RKO (cell line): ENCODE measurements around the gene EZH2.

ENCODE experiments used
- DNase-seq: peaks from one replicate; pipeline ENCODE4 v3.0.0-alpha.2; 2016; ENCODE audit warnings: low spot score

Gene EZH2

DNA sequence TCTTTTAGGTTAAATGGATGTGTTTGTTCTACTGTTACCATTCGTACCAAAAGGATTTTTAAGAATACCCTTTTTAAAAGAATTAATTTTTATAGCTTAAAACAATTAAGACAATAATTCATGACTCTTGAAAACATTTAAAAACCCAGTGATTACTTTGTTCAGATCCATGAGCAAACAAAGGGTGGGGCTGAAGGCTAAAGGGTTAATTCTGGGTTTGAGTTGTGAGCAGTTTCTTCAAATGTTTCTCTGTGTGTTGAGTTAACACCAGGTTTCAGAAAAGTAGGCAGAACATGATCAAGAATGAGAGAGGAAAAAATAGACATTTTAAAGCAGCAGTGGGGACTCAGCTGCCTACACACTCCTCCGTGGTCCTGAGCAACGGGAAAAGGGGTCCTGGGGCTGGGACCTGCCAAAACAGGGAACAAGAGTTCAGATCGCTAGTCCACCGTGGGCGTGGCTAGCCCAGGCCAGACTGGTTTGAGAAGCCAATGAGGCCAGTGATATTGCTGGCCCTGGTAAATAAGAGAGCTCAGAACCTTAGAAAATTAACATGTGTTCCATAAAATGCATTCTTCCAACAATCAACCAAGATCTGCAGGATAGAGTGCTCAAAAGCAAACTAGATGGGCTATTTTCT, 14.9 kb upstream of the EZH2 start:
- no peak for DNase-seq

GRCh38 chr7:148894591-148894990, 10.5 kb upstream of the EZH2 start:
- DNase-seq: no peak

DNA sequence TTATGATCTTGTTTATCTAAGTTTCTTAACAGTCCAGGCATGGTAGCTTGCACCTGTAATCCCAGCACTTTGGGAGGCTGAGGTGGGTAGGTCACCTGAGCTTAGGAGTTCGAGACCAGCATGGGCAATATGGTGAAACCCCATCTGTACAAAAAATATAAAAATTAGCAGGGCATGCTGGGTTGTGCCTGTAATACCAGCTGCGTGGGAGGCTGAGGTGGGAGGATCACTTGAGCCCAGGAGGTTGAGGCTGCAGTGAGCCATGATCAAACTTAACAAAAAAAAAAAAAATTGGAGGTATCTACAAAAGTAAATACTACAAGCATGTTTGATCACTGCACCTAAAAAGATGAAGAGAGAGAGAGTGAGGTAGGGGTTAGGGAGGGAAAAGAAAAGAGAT, 9.0 kb upstream of the EZH2 start:
- DNase-seq: no peak

DNA sequence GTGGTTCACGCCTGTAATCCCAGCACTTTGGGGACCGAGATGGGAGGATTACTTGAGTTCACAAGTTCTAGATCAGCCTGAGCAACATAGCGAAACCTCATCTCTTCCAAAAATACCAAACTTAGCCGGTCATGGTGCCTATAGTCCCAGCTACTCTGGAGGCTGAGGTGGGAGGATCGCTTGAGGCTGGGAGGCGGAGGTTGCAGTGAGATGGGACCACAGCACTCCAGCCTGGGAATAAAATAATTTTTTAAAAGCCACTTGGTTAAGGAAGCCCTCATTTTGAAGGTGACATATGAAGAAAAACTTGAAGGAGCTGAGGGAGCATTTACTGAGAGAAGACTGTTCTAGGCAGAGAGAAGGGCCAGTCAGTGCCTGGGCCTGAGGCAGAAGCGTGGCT, 4.2 kb upstream of the EZH2 start:
- DNase-seq: no peak

GRCh38 chr7:148886844-148887243, 2.8 kb upstream of the EZH2 start:
- DNase-seq: no peak

DNA sequence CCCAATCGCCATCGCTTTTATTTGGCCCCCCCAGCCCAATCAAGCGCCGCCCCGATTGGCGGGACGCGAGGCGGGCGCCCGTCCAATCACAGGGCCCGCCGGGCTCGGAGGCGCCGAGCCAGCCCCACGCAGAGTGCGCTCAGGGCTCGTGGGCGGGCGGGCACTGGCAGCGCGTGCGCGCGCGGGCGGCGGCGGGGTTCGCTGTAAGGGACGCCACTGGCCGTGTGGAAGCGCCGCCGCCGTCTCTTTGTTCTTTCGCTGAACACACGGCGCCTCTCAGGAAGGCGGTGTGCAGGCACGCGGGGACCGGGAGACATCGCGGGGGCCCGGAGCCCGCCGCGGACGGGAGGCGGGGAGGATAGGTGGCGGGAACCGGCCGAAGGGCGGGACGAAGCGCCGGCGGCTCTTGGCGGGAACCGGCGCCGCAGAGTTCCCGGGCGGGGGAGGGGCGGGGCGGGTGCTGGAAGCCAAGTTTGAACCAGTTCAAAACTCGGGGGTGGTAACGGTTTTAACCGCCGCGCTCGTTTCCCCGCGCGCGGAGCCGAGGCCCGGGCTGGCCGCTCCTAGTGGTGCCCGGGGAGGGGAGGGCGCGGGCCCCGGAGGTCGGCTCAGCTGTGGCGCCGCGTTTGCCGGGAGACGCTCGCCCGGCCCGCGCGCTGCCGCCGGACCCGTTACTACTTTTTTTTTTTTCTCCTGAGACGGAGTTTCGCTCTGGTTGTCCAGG, 370 bp upstream of the EZH2 start:
- peak; percentile 95 for DNase-seq

- DNase-seq: peak; percentile 25
Measured at GRCh38 chr7:148883266-148884048, 634 bp downstream of the EZH2 start.

DNA sequence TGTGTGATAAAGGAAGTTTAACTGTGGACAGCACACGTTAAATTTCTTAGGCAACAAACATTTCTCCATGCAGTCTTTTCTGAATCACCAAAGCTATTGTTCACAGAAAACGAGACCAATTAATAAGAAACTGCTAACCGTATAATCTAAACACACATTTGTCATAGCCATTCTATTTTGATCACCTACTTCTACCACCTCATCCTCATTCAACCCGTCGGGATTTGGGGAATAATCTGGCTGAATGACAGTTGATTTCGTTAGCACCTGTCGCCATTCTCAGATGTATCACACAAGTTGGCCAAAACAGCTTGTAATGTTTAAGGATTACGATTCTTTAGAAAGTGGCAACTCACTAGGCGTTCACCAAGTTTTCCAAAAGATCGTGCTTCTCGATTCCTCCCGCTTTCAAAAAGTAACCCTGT, 1.2 kb downstream of the EZH2 start:
- peak; percentile 60 for DNase-seq

DNA sequence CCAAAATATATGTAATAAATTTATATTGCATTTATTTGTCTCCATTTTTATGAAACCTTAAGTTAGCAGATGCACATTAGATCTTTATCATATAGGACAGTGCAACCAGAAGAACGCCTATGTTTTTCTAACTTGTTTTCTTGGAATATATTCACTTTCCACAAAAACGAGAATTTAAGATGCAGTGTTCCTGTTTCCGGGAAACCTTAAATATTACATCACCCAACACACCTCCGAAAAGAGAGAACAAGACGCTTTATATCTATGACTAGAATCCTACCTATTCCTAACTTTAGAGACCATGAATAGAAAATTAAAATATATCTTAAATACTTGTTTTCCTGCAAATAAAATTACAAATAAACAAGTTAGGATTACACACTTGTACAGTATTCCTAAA, 1.9 kb downstream of the EZH2 start:
- DNase-seq: peak; percentile 37

DNA sequence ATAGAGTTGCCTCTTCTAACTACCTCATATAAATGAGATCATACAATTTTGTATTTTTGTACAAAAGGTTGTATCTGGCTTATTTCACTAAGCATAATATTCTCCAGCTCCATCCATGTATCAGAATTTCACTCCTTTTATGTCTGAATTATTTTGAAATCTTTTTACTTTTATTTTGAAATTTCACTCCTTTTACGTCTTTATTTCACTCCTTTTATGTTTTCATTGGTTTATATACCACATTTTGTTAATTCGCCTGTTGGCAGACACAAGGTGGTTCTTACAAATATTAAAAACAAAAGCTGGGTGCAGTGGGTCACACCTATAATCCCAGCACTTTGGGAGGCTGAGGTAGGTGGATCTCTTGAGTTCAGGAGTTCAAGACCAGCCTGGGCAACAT, 5.8 kb downstream of the EZH2 start:
- no peak for DNase-seq

- DNase-seq: no peak
Measured at GRCh38 chr7:148877517-148877916, 6.6 kb downstream of the EZH2 start.

GRCh38 chr7:148872188-148872587, 11.9 kb downstream of the EZH2 start:
- no peak for DNase-seq

- no peak for DNase-seq
Measured at GRCh38 chr7:148871551-148871950, 12.5 kb downstream of the EZH2 start.

GRCh38 chr7:148871030-148871429, 13.1 kb downstream of the EZH2 start:
- no peak for DNase-seq

- no peak for DNase-seq
Measured at GRCh38 chr7:148868378-148868674, 15.8 kb downstream of the EZH2 start.

DNA sequence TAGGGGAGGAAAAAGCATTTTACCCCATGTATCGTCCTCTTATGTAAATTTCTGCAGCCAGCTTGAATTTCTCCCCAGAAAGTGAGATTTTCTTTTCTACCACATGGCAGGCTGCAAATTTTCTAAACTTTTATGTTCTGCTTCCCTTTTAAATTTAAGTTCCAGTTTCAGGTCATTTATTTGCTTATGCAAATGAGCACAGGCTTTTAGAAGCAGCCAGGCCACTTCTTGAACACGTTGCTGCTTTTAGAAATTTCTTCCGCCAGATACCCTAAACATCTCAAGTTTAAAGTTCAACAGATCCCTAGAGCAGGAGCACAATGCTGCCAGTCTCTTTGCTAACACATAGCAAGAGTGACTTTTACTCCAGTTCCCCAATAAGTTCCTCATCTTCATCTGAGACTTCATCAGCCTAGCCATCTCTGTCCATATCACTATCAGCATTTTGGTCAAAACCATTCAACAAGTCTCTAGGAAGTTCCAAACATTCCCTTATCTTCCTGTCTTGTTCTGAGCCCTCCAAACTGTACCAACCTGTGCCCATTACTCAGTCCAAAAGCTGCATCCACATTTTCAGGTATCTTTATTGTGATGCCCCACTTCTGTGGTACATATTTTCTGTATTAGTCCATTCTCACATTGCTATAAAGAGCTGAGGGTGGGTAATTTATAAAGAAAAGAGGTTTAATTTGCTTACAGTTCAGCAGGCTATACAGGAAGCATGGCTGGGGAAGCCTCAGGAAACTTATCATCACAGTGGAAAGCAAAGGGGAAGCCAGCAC, 16.3 kb downstream of the EZH2 start:
- DNase-seq: no peak

- no peak for DNase-seq
Measured at GRCh38 chr7:148866362-148866761, 17.7 kb downstream of the EZH2 start.

- no peak for DNase-seq
Measured at GRCh38 chr7:148865283-148865682, 18.8 kb downstream of the EZH2 start.

DNA sequence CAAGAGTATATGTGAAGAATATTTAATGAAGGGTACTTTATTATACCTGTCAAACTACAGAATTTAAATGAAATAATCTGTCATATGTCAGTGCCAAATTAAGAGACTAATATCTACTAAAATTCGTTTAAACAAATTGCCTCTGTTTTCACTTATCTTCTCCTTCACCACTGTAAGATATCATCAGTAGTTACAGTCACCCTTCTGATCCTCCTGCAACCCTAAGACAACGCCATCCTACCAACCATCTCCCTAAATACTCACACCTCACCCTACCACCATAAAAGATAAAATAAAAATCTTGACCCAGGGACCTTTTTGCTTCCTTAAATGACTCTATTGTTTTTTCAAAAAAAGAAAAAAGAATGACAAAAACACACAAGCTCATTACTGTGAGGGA, 20.8 kb downstream of the EZH2 start:
- no peak for DNase-seq

- no peak for DNase-seq
Measured at GRCh38 chr7:148862481-148862880, 21.6 kb downstream of the EZH2 start.

DNA sequence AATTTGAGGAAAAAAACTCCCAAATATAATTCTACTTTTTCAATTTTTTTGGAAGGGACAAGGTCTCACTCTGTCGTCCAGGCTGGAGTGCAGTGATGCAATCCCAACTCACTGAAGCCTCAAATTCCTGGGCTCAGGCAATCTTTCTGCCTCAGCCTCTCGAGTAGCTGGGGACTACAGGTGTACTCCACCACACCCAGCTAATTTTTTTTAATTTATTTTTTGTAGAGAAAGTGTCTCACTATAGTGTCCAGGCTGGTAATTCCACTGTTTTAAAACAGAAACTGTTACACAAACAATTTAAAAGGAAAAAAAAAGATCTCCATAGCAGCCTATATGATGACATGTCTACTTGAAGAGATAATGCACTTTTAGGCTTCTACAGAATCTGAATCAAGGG, 25.6 kb downstream of the EZH2 start:
- no peak for DNase-seq

- DNase-seq: no peak
Measured at GRCh38 chr7:148856891-148857290, 27.2 kb downstream of the EZH2 start.

- no peak for DNase-seq
Measured at GRCh38 chr7:148856578-148856881, 27.6 kb downstream of the EZH2 start.
